ENCODE data around the gene DAPK2.

Gene DAPK2

GRCh38 chr15:63995789-63996188, 50.5 kb downstream of the DAPK2 start:
- no peak for DNase-seq

- no peak for DNase-seq
These were observed 52.1 kb downstream of the DAPK2 start for GRCh38 chr15:63994073-63994600.

GRCh38 chr15:63992300-63992699, 54.0 kb downstream of the DAPK2 start:
- DNase-seq, result no peak

GRCh38 chr15:63991706-63992105, 54.6 kb downstream of the DAPK2 start:
- no peak for DNase-seq

GRCh38 chr15:63990454-63990853, 55.8 kb downstream of the DAPK2 start:
- DNase-seq, result no peak

- no peak for DNase-seq
These were observed 58.4 kb downstream of the DAPK2 start for GRCh38 chr15:63987796-63988378.

GRCh38 chr15:63986751-63987341, 59.4 kb downstream of the DAPK2 start:
- DNase-seq, result no peak

- no peak for DNase-seq
These were observed 60.1 kb downstream of the DAPK2 start for GRCh38 chr15:63986185-63986680.

- DNase-seq, result no peak
These were observed 60.8 kb downstream of the DAPK2 start for GRCh38 chr15:63985221-63986184.

GRCh38 chr15:63984331-63984730, 62.0 kb downstream of the DAPK2 start:
- DNase-seq, result no peak

GRCh38 chr15:63983061-63983711, 63.1 kb downstream of the DAPK2 start:
- DNase-seq, result no peak

GRCh38 chr15:63982381-63982854, 63.9 kb downstream of the DAPK2 start:
- no peak for DNase-seq

- DNase-seq, result no peak
These were observed 64.5 kb downstream of the DAPK2 start for GRCh38 chr15:63981596-63982320.

GRCh38 chr15:63979262-63979793, 67.0 kb downstream of the DAPK2 start:
- DNase-seq, result no peak

- no peak for DNase-seq
These were observed 67.6 kb downstream of the DAPK2 start for GRCh38 chr15:63978511-63979261.

- no peak for DNase-seq
These were observed 69.2 kb downstream of the DAPK2 start for GRCh38 chr15:63977119-63977518.

GRCh38 chr15:63974021-63974420, 72.3 kb downstream of the DAPK2 start:
- no peak for DNase-seq

- no peak for DNase-seq
These were observed 72.9 kb downstream of the DAPK2 start for GRCh38 chr15:63973212-63974009.

- peak; percentile 20 for DNase-seq
These were observed 73.5 kb downstream of the DAPK2 start for GRCh38 chr15:63972801-63973200.

- DNase-seq, result no peak
These were observed 74.4 kb downstream of the DAPK2 start for GRCh38 chr15:63971904-63972303.

Measured in COR-L47 (cell line).